ENCODE measurements around the gene ANKRD9.
A peak's percentile ranks its signal among the peaks of the same experiment; 100 is the strongest.

Gene ANKRD9

GRCh38 chr14:102545461-102546265 lies 36.1 kb upstream of the ANKRD9 start:
- Histone ChIP-seq H4K8ac (ENCODE audit: low read depth, low read length) (peak overlapping the region; percentile 7), H4K12ac (ENCODE audit: low read depth, low read length) (peak overlapping the region; percentile 19), H3K4me2 (ENCODE audit: low read length) (peak overlapping the region; percentile 54), H4K91ac (ENCODE audit: low read depth, low read length) (peak overlapping the region; percentile 96), H2AFZ (ENCODE audit: insufficient read depth, low read length, poor library complexity) (peak overlapping the region; percentile 31), H3K4me3 (ENCODE audit: low read depth, low read length) (no peak overlapping the region), H3K9me3 (ENCODE audit: insufficient read depth, low read depth, low read length) (peaks cover 1% of the 10 kb centered on the region), H2BK120ac (ENCODE audit: insufficient read depth, low read length, poor library complexity) (peak overlapping the region; percentile 79), H3K4ac (ENCODE audit: low read depth, low read length) (peak overlapping the region; percentile 9), H2AK5ac (ENCODE audit: low read length) (no peak overlapping the region), H3K14ac (ENCODE audit: low read length) (peak overlapping the region; percentile 72), H3K18ac (ENCODE audit: low read length) (peak overlapping the region; percentile 52), H3K4me1 (ENCODE audit: control insufficient read depth in 1 of 2, insufficient read depth in 2 of 2, low read length in 2 of 2) (peaks cover 24 to 27% of the 10 kb centered on the region in 2 experiments), H3K9ac (ENCODE audit: low read length) (no peak overlapping the region), H3K27me3 (ENCODE audit: insufficient read depth, low read length) (no peaks in the 10 kb centered on the region), H3K36me3 (ENCODE audit: control insufficient read depth in 1 of 2, insufficient read depth in 2 of 2, low read length in 2 of 2) (no peaks in the 10 kb centered on the region), H2BK12ac (ENCODE audit: low read length) (peak overlapping the region; percentile 43), H3K23ac (ENCODE audit: low read length) (no peak overlapping the region), H2BK5ac (ENCODE audit: low read depth, low read length, poor library complexity) (peak overlapping the region; percentile 28), H3K79me2 (ENCODE audit: control insufficient read depth, insufficient read depth, low read length, poor library complexity) (peaks cover 8% of the 10 kb centered on the region), H3K79me1 (ENCODE audit: low read length) (peaks cover 21% of the 10 kb centered on the region), H3K27ac (ENCODE audit: low read depth, low read length) (peak overlapping the region; percentile 57)
- peak; percentile 44 to 62 for DNase-seq
- no CpG with 5 or more reads among the region's 29 CpGs for WGBS (ENCODE audit: extremely low coverage, insufficient coverage, insufficient read length)

- H2BK120ac ChIP-seq (ENCODE audit: insufficient read depth, low read length, poor library complexity), result peak overlapping the region; percentile 79
- H4K8ac ChIP-seq (ENCODE audit: low read depth, low read length), result peak overlapping the region; percentile 7
- H3K18ac ChIP-seq (ENCODE audit: low read length), result peak overlapping the region; percentile 52
- H3K36me3 ChIP-seq (ENCODE audit: control insufficient read depth in 1 of 2, insufficient read depth in 2 of 2, low read length in 2 of 2), result no peaks in the 10 kb centered on the region
- H3K27me3 ChIP-seq (ENCODE audit: insufficient read depth, low read length), result no peaks in the 10 kb centered on the region
- peak overlapping the region; percentile 57 for H3K27ac ChIP-seq (ENCODE audit: low read depth, low read length)
- WGBS (ENCODE audit: extremely low coverage, insufficient coverage, insufficient read length), result no CpG with 5 or more reads among the region's 66 CpGs
- H3K4me3 ChIP-seq (ENCODE audit: low read depth, low read length), result no peak overlapping the region
- peaks cover 1% of the 10 kb centered on the region for H3K9me3 ChIP-seq (ENCODE audit: insufficient read depth, low read depth, low read length)
- no peak overlapping the region for H3K9ac ChIP-seq (ENCODE audit: low read length)
- peak overlapping the region; percentile 25 for H3K14ac ChIP-seq (ENCODE audit: low read length)
- no peak overlapping the region for H3K23ac ChIP-seq (ENCODE audit: low read length)
- H3K4me2 ChIP-seq (ENCODE audit: low read length), result peak overlapping the region; percentile 54
- no peak overlapping the region for H2AK5ac ChIP-seq (ENCODE audit: low read length)
- H2BK12ac ChIP-seq (ENCODE audit: low read length), result peak overlapping the region; percentile 43
- peak overlapping the region; percentile 96 for H4K91ac ChIP-seq (ENCODE audit: low read depth, low read length)
- H3K79me2 ChIP-seq (ENCODE audit: control insufficient read depth, insufficient read depth, low read length, poor library complexity), result peaks cover 8% of the 10 kb centered on the region
- peaks cover 24 to 30% of the 10 kb centered on the region in 2 experiments for H3K4me1 ChIP-seq (ENCODE audit: control insufficient read depth in 1 of 2, insufficient read depth in 2 of 2, low read length in 2 of 2)
- H2AFZ ChIP-seq (ENCODE audit: insufficient read depth, low read length, poor library complexity), result peak overlapping the region; percentile 37
- DNase-seq, result peak in 1 of 2 donors; percentile 22
- peak overlapping the region; percentile 65 for H2BK5ac ChIP-seq (ENCODE audit: low read depth, low read length, poor library complexity)
- peaks cover 21% of the 10 kb centered on the region for H3K79me1 ChIP-seq (ENCODE audit: low read length)
- peak overlapping the region; percentile 66 for H3K4ac ChIP-seq (ENCODE audit: low read depth, low read length)
- peak overlapping the region; percentile 21 for H4K12ac ChIP-seq (ENCODE audit: low read depth, low read length)
Measured at GRCh38 chr14:102544747-102545460, 35.3 kb upstream of the ANKRD9 start.

- Histone ChIP-seq H2BK12ac (ENCODE audit: low read length) (peak overlapping the region; percentile 78), H2BK5ac (ENCODE audit: low read depth, low read length, poor library complexity) (peak overlapping the region; percentile 65), H4K12ac (ENCODE audit: low read depth, low read length) (peak overlapping the region; percentile 74), H3K79me2 (ENCODE audit: control insufficient read depth, insufficient read depth, low read length, poor library complexity) (peaks cover 8% of the 10 kb centered on the region), H3K36me3 (ENCODE audit: control insufficient read depth in 1 of 2, insufficient read depth in 2 of 2, low read length in 2 of 2) (no peaks in the 10 kb centered on the region), H3K4ac (ENCODE audit: low read depth, low read length) (peak overlapping the region; percentile 66), H3K9ac (ENCODE audit: low read length) (no peak overlapping the region), H4K8ac (ENCODE audit: low read depth, low read length) (peak overlapping the region; percentile 66), H3K18ac (ENCODE audit: low read length) (peak overlapping the region; percentile 67), H3K23ac (ENCODE audit: low read length) (no peak overlapping the region), H4K91ac (ENCODE audit: low read depth, low read length) (peak overlapping the region; percentile 96), H3K14ac (ENCODE audit: low read length) (peak overlapping the region; percentile 75), H3K79me1 (ENCODE audit: low read length) (peaks cover 21% of the 10 kb centered on the region), H3K27ac (ENCODE audit: low read depth, low read length) (peak overlapping the region; percentile 20), H3K4me1 (ENCODE audit: control insufficient read depth in 1 of 2, insufficient read depth in 2 of 2, low read length in 2 of 2) (peaks cover 24 to 30% of the 10 kb centered on the region in 2 experiments), H2BK120ac (ENCODE audit: insufficient read depth, low read length, poor library complexity) (peak overlapping the region; percentile 92), H3K4me2 (ENCODE audit: low read length) (peak overlapping the region; percentile 54), H2AFZ (ENCODE audit: insufficient read depth, low read length, poor library complexity) (peak overlapping the region; percentile 78), H2AK5ac (ENCODE audit: low read length) (peak overlapping the region; percentile 79), H3K9me3 (ENCODE audit: insufficient read depth, low read depth, low read length) (peaks cover 1% of the 10 kb centered on the region), H3K4me3 (ENCODE audit: low read depth, low read length) (no peak overlapping the region), H3K27me3 (ENCODE audit: insufficient read depth, low read length) (no peaks in the 10 kb centered on the region)
- no CpG with 5 or more reads among the region's 43 CpGs for WGBS (ENCODE audit: extremely low coverage, insufficient coverage, insufficient read length)
- peak; percentile 83 to 84 for DNase-seq
Measured at GRCh38 chr14:102544046-102544746, 34.6 kb upstream of the ANKRD9 start.

- H3K79me1 ChIP-seq (ENCODE audit: low read length), result peaks cover 21% of the 10 kb centered on the region
- H3K27me3 ChIP-seq (ENCODE audit: insufficient read depth, low read length), result no peaks in the 10 kb centered on the region
- H3K14ac ChIP-seq (ENCODE audit: low read length), result no peak overlapping the region
- H3K4me2 ChIP-seq (ENCODE audit: low read length), result no peak overlapping the region
- no peak overlapping the region for H3K18ac ChIP-seq (ENCODE audit: low read length)
- no peak overlapping the region for H3K27ac ChIP-seq (ENCODE audit: low read depth, low read length)
- peaks cover 8% of the 10 kb centered on the region for H3K79me2 ChIP-seq (ENCODE audit: control insufficient read depth, insufficient read depth, low read length, poor library complexity)
- no peak overlapping the region for H2AFZ ChIP-seq (ENCODE audit: insufficient read depth, low read length, poor library complexity)
- H4K12ac ChIP-seq (ENCODE audit: low read depth, low read length), result no peak overlapping the region
- H3K9ac ChIP-seq (ENCODE audit: low read length), result no peak overlapping the region
- H3K4me3 ChIP-seq (ENCODE audit: low read depth, low read length), result no peak overlapping the region
- no peak overlapping the region for H2BK120ac ChIP-seq (ENCODE audit: insufficient read depth, low read length, poor library complexity)
- H3K36me3 ChIP-seq (ENCODE audit: control insufficient read depth in 1 of 2, insufficient read depth in 2 of 2, low read length in 2 of 2), result no peaks in the 10 kb centered on the region
- no peak for DNase-seq
- no peak overlapping the region for H2BK12ac ChIP-seq (ENCODE audit: low read length)
- H3K4ac ChIP-seq (ENCODE audit: low read depth, low read length), result no peak overlapping the region
- H3K23ac ChIP-seq (ENCODE audit: low read length), result no peak overlapping the region
- peaks cover 1% of the 10 kb centered on the region for H3K9me3 ChIP-seq (ENCODE audit: insufficient read depth, low read depth, low read length)
- WGBS (ENCODE audit: extremely low coverage, insufficient coverage, insufficient read length), result no CpG with 5 or more reads among the region's 10 CpGs
- H4K91ac ChIP-seq (ENCODE audit: low read depth, low read length), result peak overlapping the region; percentile 26
- H2BK5ac ChIP-seq (ENCODE audit: low read depth, low read length, poor library complexity), result no peak overlapping the region
- H3K4me1 ChIP-seq (ENCODE audit: control insufficient read depth in 1 of 2, insufficient read depth in 2 of 2, low read length in 2 of 2), result peaks cover 24 to 30% of the 10 kb centered on the region in 2 experiments
- H4K8ac ChIP-seq (ENCODE audit: low read depth, low read length), result no peak overlapping the region
- no peak overlapping the region for H2AK5ac ChIP-seq (ENCODE audit: low read length)
Measured at GRCh38 chr14:102541771-102542170, 32.2 kb upstream of the ANKRD9 start.

Data from trophoblast cell (in vitro differentiated cells and primary cell).